HL-60 (cell line): ENCODE data around the gene CSRP2.

ENCODE experiments used
- CTCF ChIP-seq: IDR thresholded peaks from one replicate; pipeline ENCODE4 v1.5.1; 2011; ENCODE audit warnings: low read length, control low read depth, inconsistent platforms; ENCODE audit not compliant: insufficient read depth
- GABPA ChIP-seq: IDR thresholded peaks from 2 replicates; pipeline ENCODE4 v1.6.1; 2012; ENCODE audit warnings: low read depth
- POLR2AphosphoS5 ChIP-seq: IDR thresholded peaks from 2 replicates; pipeline ENCODE4 v1.6.1; 2012; ENCODE audit warnings: low read depth
- REST ChIP-seq: IDR thresholded peaks from 2 replicates; pipeline ENCODE4 v1.6.1; 2012; ENCODE audit warnings: low read depth; ENCODE audit not compliant: insufficient replicate concordance

GRCh38 chr12:76881142-76881541 lies 2.3 kb upstream of the CSRP2 start:
- no peak for TF ChIP-seq CTCF
- no peak for TF ChIP-seq POLR2AphosphoS5
- TF ChIP-seq GABPA, result no peak
- TF ChIP-seq REST, result no peak
